ENCODE results near the gene GATD1. TPM values are rescaled to one million over a fixed set of nuclear protein-coding genes. Genes with fewer than 3 reads are reported as not detected.

GATD1 gene
- total RNA-seq, 1 donor from 2014 or later: 51.9 TPM

GRCh38 chr11:788953-789940 lies 12.0 kb upstream of the GATD1 start:
- Mint-ChIP-seq H3K27ac (ENCODE audit: unreplicated experiment) (peak overlapping the region; percentile 18), H3K9me3 (ENCODE audit: unreplicated experiment) (no peaks in the 10 kb centered on the region), H3K36me3 (ENCODE audit: low read depth, unreplicated experiment) (peaks cover 2% of the 10 kb centered on the region), H3K4me3 (ENCODE audit: unreplicated experiment) (no peak overlapping the region), H3K27me3 (ENCODE audit: low read depth, unreplicated experiment) (no peaks in the 10 kb centered on the region), H3K4me1 (ENCODE audit: low read depth, unreplicated experiment) (no peaks in the 10 kb centered on the region)
- Histone ChIP-seq H3K9me3 (ENCODE audit: insufficient read depth, low read depth, low read length) (no peaks in the 10 kb centered on the region), H4K20me1 (ENCODE audit: insufficient read depth, low read length) (peaks cover 22% of the 10 kb centered on the region), H3K27ac (ENCODE audit: low read depth, low read length) (no peak overlapping the region), H3K9ac (ENCODE audit: low read length) (no peak overlapping the region), H3K27me3 (ENCODE audit: insufficient read depth, low read length) (no peaks in the 10 kb centered on the region), H3K4me2 (ENCODE audit: low read length) (peak overlapping the region; percentile 55), H3K4me3 (ENCODE audit: insufficient read depth, low read depth, low read length) (peak overlapping the region; percentile 23), H3K4me1 (ENCODE audit: insufficient read depth, low read length) (no peaks in the 10 kb centered on the region), H3K36me3 (ENCODE audit: insufficient read depth, low read length) (no peaks in the 10 kb centered on the region), H3K79me2 (ENCODE audit: insufficient read depth, low read length) (no peaks in the 10 kb centered on the region), H2AFZ (ENCODE audit: low read depth, low read length) (no peak overlapping the region)
- FAIRE-seq (no peak), DNase-seq (ENCODE audit: low read depth) (no peak)
- TF ChIP-seq CTCF (IDR thresholded peaks at IDR 0.05; ENCODE audit: insufficient read depth, low read depth, low read length): no peak
- no peak for TF ChIP-seq EZH2 (IDR thresholded peaks at IDR 0.05; ENCODE audit: insufficient read depth, low read length)

- no peak for DNase-seq (ENCODE audit: low read depth)
- Mint-ChIP-seq H3K27ac (ENCODE audit: unreplicated experiment) (no peak overlapping the region), H3K4me3 (ENCODE audit: unreplicated experiment) (no peak overlapping the region), H3K9me3 (ENCODE audit: unreplicated experiment) (no peaks in the 10 kb centered on the region), H3K4me1 (ENCODE audit: low read depth, unreplicated experiment) (peaks cover 6% of the 10 kb centered on the region), H3K36me3 (ENCODE audit: low read depth, unreplicated experiment) (no peaks in the 10 kb centered on the region), H3K27me3 (ENCODE audit: low read depth, unreplicated experiment) (no peaks in the 10 kb centered on the region)
- no peaks in the 10 kb centered on the region for H3K79me2 ChIP-seq (ENCODE audit: insufficient read depth, low read length)
- no peaks in the 10 kb centered on the region for H3K36me3 ChIP-seq (ENCODE audit: insufficient read depth, low read length)
- peaks cover 21% of the 10 kb centered on the region for H4K20me1 ChIP-seq (ENCODE audit: insufficient read depth, low read length)
- no peaks in the 10 kb centered on the region for H3K9me3 ChIP-seq (ENCODE audit: insufficient read depth, low read depth, low read length)
- no peak overlapping the region for H3K9ac ChIP-seq (ENCODE audit: low read length)
- FAIRE-seq: no peak
- no peak overlapping the region for H3K4me2 ChIP-seq (ENCODE audit: low read length)
- peaks cover 9% of the 10 kb centered on the region for H3K4me1 ChIP-seq (ENCODE audit: insufficient read depth, low read length)
- H3K27me3 ChIP-seq (ENCODE audit: insufficient read depth, low read length): no peaks in the 10 kb centered on the region
- no peak overlapping the region for H3K27ac ChIP-seq (ENCODE audit: low read depth, low read length)
- H3K4me3 ChIP-seq (ENCODE audit: insufficient read depth, low read depth, low read length): no peak overlapping the region
- H2AFZ ChIP-seq (ENCODE audit: low read depth, low read length): no peak overlapping the region
- no peak for TF ChIP-seq CTCF (IDR thresholded peaks at IDR 0.05; ENCODE audit: insufficient read depth, low read depth, low read length)
Measured at GRCh38 chr11:788009-788640, 10.8 kb upstream of the GATD1 start.
